OCI-LY1 (cell line): Measurements from ENCODE around the gene PEX12.

Experiments
- H2AFZ ChIP-seq: fragments of 200-600 bp; sonication (generic), shearing (Covaris generic); 2 replicates; pipeline ENCODE4 v1.6.0; 2014; ENCODE audit warnings: antibody characterized with exemption, mild to moderate bottlenecking, low read length
- H3F3A ChIP-seq: fragments of 200-600 bp; sonication (generic), shearing (Covaris generic); 2 replicates; pipeline ENCODE4 v1.6.0; 2014; ENCODE audit warnings: mild to moderate bottlenecking, antibody characterized with exemption, low read length, moderate library complexity; ENCODE audit not compliant: insufficient read depth
- H3K27ac ChIP-seq: fragments of 200-600 bp; sonication (generic); 2 replicates; pipeline ENCODE4 v1.5.1; 2014; ENCODE audit warnings: low read length, mixed run types, mild to moderate bottlenecking, low read depth; ENCODE audit not compliant: poor library complexity, severe bottlenecking
- H3K27me3 ChIP-seq: fragments of 200-600 bp; sonication (generic); 2 replicates; pipeline ENCODE4 v1.6.0; 2014; ENCODE audit warnings: antibody characterized with exemption, mild to moderate bottlenecking, low read length, moderate library complexity; ENCODE audit not compliant: insufficient read depth
- H3K36me3 ChIP-seq: fragments of 200-600 bp; sonication (generic); 2 replicates; pipeline ENCODE4 v1.6.1; 2014; ENCODE audit warnings: mild to moderate bottlenecking, antibody characterized with exemption, low read length, moderate library complexity, mixed read lengths; ENCODE audit not compliant: insufficient read depth
- H3K4me1 ChIP-seq: fragments of 200-600 bp; sonication (generic); 2 replicates; pipeline ENCODE4 v1.5.1; 2014; ENCODE audit warnings: mild to moderate bottlenecking, low read length, moderate library complexity; ENCODE audit not compliant: insufficient read depth, severe bottlenecking
- H3K4me2 ChIP-seq: fragments of 200-600 bp; sonication (generic), shearing (Covaris generic); 2 replicates; pipeline ENCODE4 v1.6.1; 2014; ENCODE audit warnings: low read length
- H3K4me3 ChIP-seq: fragments of 200-600 bp; sonication (generic); 2 replicates; pipeline ENCODE4 v1.5.1; 2014; ENCODE audit warnings: low read length, low read depth, mild to moderate bottlenecking, mixed read lengths; ENCODE audit not compliant: poor library complexity, severe bottlenecking
- H3K79me2 ChIP-seq: fragments of 200-600 bp; shearing (Covaris generic); 2 replicates; pipeline ENCODE4 v1.6.1; 2016; ENCODE audit warnings: mixed run types, low read length, mixed read lengths; ENCODE audit not compliant: insufficient read depth
- H3K9ac ChIP-seq: fragments of 200-600 bp; sonication (generic), shearing (Covaris generic); 2 replicates; pipeline ENCODE4 v1.6.1; 2014; ENCODE audit warnings: mild to moderate bottlenecking, low read length, mixed read lengths
- H3K9me2 ChIP-seq: fragments of 200-600 bp; sonication (generic), shearing (Covaris generic); 2 replicates; pipeline ENCODE4 v1.6.1; 2014; ENCODE audit warnings: low read depth, mild to moderate bottlenecking, low read length, mixed read lengths
- H3K9me3 ChIP-seq: fragments of 200-600 bp; shearing (Covaris generic); 2 replicates; pipeline ENCODE4 v1.6.1; 2014; ENCODE audit warnings: low read length, mixed read lengths
- H4K20me1 ChIP-seq: fragments of 200-600 bp; sonication (generic), shearing (Covaris generic); 2 replicates; pipeline ENCODE4 v1.6.0; 2016; ENCODE audit warnings: mild to moderate bottlenecking, low read length; ENCODE audit not compliant: insufficient read depth
- CTCF ChIP-seq: fragments of 200-600 bp; sonication (generic), shearing (Covaris generic); IDR thresholded peaks from 2 replicates; pipeline ENCODE4 v1.5.1; 2017; ENCODE audit warnings: mild to moderate bottlenecking, antibody characterized with exemption, low read length, moderate library complexity, mixed read lengths
- EZH2 ChIP-seq: fragments of 200-600 bp; sonication (generic), shearing (Covaris generic); IDR thresholded peaks from 2 replicates; pipeline ENCODE4 v1.8.0; 2017; ENCODE audit warnings: borderline replicate concordance, mixed run types, mild to moderate bottlenecking, antibody characterized with exemption, low read length, moderate library complexity, mixed read lengths

PEX12 gene

DNA sequence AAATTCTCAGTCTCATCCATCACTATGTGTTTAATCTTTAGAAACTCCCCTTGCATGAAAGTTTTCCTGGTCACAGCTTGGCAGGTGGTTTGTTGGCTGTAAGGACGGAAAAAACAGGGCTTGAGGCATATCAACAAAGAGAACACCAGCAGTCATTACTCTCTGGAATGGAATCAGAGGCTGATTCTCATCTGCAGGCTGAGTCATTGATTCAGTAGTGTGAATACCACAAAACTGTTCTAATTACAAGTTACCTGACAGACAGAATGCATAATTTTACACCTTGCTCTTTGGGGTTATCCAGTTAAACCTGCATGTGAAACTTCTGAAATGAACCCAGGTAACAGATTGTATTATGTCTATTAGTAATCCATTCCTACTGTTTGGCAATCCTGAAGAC is 29.4 kb downstream of the PEX12 start:
- H3K79me2 ChIP-seq, result no peaks in the 10 kb centered on the region
- H3K36me3 ChIP-seq, result no peaks in the 10 kb centered on the region
- no peak overlapping the region for H2AFZ ChIP-seq
- no peaks in the 10 kb centered on the region for H3K9me3 ChIP-seq
- no peak overlapping the region for H3K9ac ChIP-seq
- H3K4me3 ChIP-seq, result no peak overlapping the region
- H4K20me1 ChIP-seq, result no peaks in the 10 kb centered on the region
- H3K27me3 ChIP-seq, result peaks cover 3% of the 10 kb centered on the region
- no peak for TF ChIP-seq CTCF
- TF ChIP-seq EZH2, result no peak
- H3K4me2 ChIP-seq, result no peak overlapping the region
- no peak overlapping the region for H3K27ac ChIP-seq
- H3K9me2 ChIP-seq, result no peaks in the 10 kb centered on the region
- no peaks in the 10 kb centered on the region for H3F3A ChIP-seq
- H3K4me1 ChIP-seq, result no peaks in the 10 kb centered on the region

- H3K9me2 ChIP-seq, result no peaks in the 10 kb centered on the region
- H3K27me3 ChIP-seq, result peaks cover 3% of the 10 kb centered on the region
- no peak overlapping the region for H3K4me3 ChIP-seq
- no peak for TF ChIP-seq CTCF
- TF ChIP-seq EZH2, result no peak
- no peaks in the 10 kb centered on the region for H3F3A ChIP-seq
- H3K27ac ChIP-seq, result no peak overlapping the region
- no peak overlapping the region for H3K9ac ChIP-seq
- no peaks in the 10 kb centered on the region for H3K79me2 ChIP-seq
- no peak overlapping the region for H3K4me2 ChIP-seq
- H3K9me3 ChIP-seq, result no peaks in the 10 kb centered on the region
- H3K4me1 ChIP-seq, result no peaks in the 10 kb centered on the region
- no peaks in the 10 kb centered on the region for H4K20me1 ChIP-seq
- no peak overlapping the region for H2AFZ ChIP-seq
- no peaks in the 10 kb centered on the region for H3K36me3 ChIP-seq
Measured at GRCh38 chr17:35548208-35548810, 30.1 kb downstream of the PEX12 start.

GRCh38 chr17:35546487-35546886 is 31.9 kb downstream of the PEX12 start:
- H3F3A ChIP-seq, result no peaks in the 10 kb centered on the region
- no peaks in the 10 kb centered on the region for H3K9me3 ChIP-seq
- TF ChIP-seq EZH2, result no peak
- no peak overlapping the region for H3K4me2 ChIP-seq
- no peaks in the 10 kb centered on the region for H3K9me2 ChIP-seq
- no peak overlapping the region for H3K27ac ChIP-seq
- H4K20me1 ChIP-seq, result no peaks in the 10 kb centered on the region
- no peak overlapping the region for H3K9ac ChIP-seq
- no peak overlapping the region for H2AFZ ChIP-seq
- H3K36me3 ChIP-seq, result no peaks in the 10 kb centered on the region
- H3K4me1 ChIP-seq, result no peaks in the 10 kb centered on the region
- H3K79me2 ChIP-seq, result no peaks in the 10 kb centered on the region
- H3K4me3 ChIP-seq, result no peak overlapping the region
- no peaks in the 10 kb centered on the region; the same call in none of the 2 replicates for H3K27me3 ChIP-seq

DNA sequence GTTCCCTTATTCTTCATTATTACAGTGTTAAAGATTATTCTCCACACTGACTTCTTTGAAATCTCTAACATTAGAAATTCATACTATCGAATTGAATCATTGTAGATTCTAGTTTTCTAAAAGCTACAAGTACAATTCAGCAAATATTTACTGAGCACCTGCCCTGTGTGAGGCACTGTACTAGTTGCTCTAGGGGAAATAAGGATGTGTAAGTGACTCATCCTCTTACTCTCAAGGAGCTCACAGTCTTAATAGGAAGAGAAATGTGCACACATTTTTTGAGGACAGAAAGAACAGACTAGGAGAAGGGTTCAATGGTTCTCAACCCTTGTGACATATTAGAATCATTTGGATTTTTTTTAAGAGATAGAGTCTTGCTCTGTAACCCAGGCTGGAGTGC is 33.2 kb downstream of the PEX12 start:
- H3K36me3 ChIP-seq, result no peaks in the 10 kb centered on the region
- no peaks in the 10 kb centered on the region for H3F3A ChIP-seq
- no peak overlapping the region for H3K4me3 ChIP-seq
- H3K9me2 ChIP-seq, result no peaks in the 10 kb centered on the region
- H3K27me3 ChIP-seq, result no peaks in the 10 kb centered on the region; the same call in none of the 2 replicates
- no peaks in the 10 kb centered on the region for H4K20me1 ChIP-seq
- peaks cover 5% of the 10 kb centered on the region for H3K4me1 ChIP-seq
- H3K27ac ChIP-seq, result no peak overlapping the region
- no peaks in the 10 kb centered on the region for H3K9me3 ChIP-seq
- TF ChIP-seq EZH2 (no peak), CTCF (no peak)
- H3K79me2 ChIP-seq, result no peaks in the 10 kb centered on the region
- H2AFZ ChIP-seq, result no peak overlapping the region
- no peak overlapping the region for H3K4me2 ChIP-seq
- no peak overlapping the region for H3K9ac ChIP-seq
